Tibial artery (tissue), 4 donors: ENCODE measurements around the gene SOX5.

Experiments used
- DNase-seq, 2 donors: peaks; one replicate each; pipeline ENCODE4 v3.0.0-alpha.2; 2019
- H3K27ac ChIP-seq, 2 donors: fragments of 200-600 bp; sonication (generic) in 1 of 2; 1 replicate in 1 of 2; 2 replicates in 1 of 2; pipeline ENCODE4 v1.5.1; 2018 to 2019; ENCODE audit warnings: mild to moderate bottlenecking in 1 of 2
- H3K27me3 ChIP-seq, 2 donors: fragments of 200-600 bp; sonication (generic) in 1 of 2; one replicate each; pipeline versions ENCODE4 v1.5.1 to v1.6.0; 2016 to 2019
- H3K36me3 ChIP-seq, 3 donors: fragments of 200-600 bp; sonication (generic) in 2 of 3; one replicate each; pipeline ENCODE4 v1.5.1; 2016 to 2019; ENCODE audit warnings: mild to moderate bottlenecking in 2 of 3
- H3K4me1 ChIP-seq, 4 donors: fragments of 200-600 bp; sonication (generic) in 2 of 4; 1 replicate in 3 of 4; 2 replicates in 1 of 4; pipeline ENCODE4 v1.5.1; 2016 to 2019
- H3K4me3 ChIP-seq, 2 donors: fragments of 200-600 bp; sonication (generic) in 1 of 2; 1 replicate in 1 of 2; 2 replicates in 1 of 2; pipeline ENCODE4 v1.5.1; 2018 to 2019; ENCODE audit warnings: mild to moderate bottlenecking in 2 of 2
- H3K9me3 ChIP-seq, 3 donors: fragments of 200-600 bp; sonication (generic) in 1 of 3; one replicate each; pipeline ENCODE4 v1.5.1; 2016 to 2019
- intact Hi-C: fragments of 100-400 bp; cut with DNase I; formaldehyde crosslinking; loops from one replicate; pipeline ENCODE4 v1.15.0; 2023; ENCODE audit warnings: low total_unique reads
- TF ChIP-seq, protein P1 (sequence below), 2 experiments: fragments of 200-600 bp in 1 of 2; fragments of 450-650 bp in 1 of 2; IDR thresholded peaks; one replicate each; pipeline ENCODE4 v1.5.1; 2017 to 2019; ENCODE audit warnings: antibody characterized with exemption in 2 of 2, mild to moderate bottlenecking in 1 of 2, moderate library complexity in 1 of 2

The SOX5 gene

DNA sequence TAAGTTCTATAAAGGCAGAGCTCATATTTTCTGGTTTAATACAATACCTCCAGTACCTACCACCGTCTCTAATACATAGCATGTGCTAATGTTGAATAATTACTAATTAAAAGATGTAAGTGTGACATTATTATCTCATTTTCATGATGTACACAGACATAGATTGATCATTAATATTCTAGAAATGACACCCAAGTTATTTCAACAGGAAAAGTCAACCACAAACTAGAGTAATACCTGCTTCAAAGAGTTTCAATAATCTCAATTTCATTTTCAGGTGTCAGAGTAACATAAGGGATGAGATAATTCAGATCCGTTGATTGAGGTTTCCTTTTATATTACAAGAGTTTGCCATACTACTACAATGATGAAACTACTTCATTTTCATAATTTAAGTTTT lies 388.9 kb downstream of the SOX5 start:
- Histone ChIP-seq H3K27me3 (no peaks in the 10 kb centered on the region), H3K4me1 (peaks cover 0 to 32% (median 0%) of the 10 kb centered on the region in 4 donors), H3K36me3 (no peaks in the 10 kb centered on the region), H3K27ac (no peak overlapping the region), H3K9me3 (no peaks in the 10 kb centered on the region), H3K4me3 (no peak overlapping the region)
- TF ChIP-seq, protein P1, sequence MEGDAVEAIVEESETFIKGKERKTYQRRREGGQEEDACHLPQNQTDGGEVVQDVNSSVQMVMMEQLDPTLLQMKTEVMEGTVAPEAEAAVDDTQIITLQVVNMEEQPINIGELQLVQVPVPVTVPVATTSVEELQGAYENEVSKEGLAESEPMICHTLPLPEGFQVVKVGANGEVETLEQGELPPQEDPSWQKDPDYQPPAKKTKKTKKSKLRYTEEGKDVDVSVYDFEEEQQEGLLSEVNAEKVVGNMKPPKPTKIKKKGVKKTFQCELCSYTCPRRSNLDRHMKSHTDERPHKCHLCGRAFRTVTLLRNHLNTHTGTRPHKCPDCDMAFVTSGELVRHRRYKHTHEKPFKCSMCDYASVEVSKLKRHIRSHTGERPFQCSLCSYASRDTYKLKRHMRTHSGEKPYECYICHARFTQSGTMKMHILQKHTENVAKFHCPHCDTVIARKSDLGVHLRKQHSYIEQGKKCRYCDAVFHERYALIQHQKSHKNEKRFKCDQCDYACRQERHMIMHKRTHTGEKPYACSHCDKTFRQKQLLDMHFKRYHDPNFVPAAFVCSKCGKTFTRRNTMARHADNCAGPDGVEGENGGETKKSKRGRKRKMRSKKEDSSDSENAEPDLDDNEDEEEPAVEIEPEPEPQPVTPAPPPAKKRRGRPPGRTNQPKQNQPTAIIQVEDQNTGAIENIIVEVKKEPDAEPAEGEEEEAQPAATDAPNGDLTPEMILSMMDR (IDR thresholded peaks at IDR 0.05): no peak
- intact Hi-C loops: no loop called here
- no peak for DNase-seq

DNA sequence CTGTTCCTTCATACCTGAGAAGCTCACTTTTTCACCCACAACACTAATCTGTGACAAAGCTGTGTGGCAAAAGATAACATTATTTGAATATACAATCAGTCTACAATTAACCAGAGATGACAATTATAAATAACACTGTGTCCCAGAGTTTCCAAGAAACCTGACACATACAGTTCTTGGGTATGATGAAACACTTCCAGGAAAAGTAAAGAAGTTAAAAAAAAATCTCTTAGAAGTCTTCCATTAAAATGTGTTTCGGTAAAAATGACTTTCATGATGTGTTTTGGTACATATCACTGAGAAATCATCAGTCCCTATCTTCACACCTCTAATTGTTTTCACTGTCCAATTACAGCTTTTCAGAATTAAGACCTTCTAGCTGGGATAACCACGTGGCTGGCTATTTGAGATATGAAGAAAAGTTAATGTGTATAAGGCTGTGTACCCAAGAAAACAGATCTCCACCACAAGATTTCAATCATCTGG lies 390.2 kb downstream of the SOX5 start:
- Histone ChIP-seq H3K36me3 (no peaks in the 10 kb centered on the region), H3K4me3 (no peak overlapping the region), H3K4me1 (peaks cover 0 to 27% (median 0%) of the 10 kb centered on the region in 4 donors), H3K27me3 (no peaks in the 10 kb centered on the region), H3K9me3 (no peaks in the 10 kb centered on the region), H3K27ac (no peak overlapping the region)
- TF ChIP-seq, protein P1 (IDR thresholded peaks at IDR 0.05): no peak
- intact Hi-C loops: no loop called here
- no peak for DNase-seq

DNA sequence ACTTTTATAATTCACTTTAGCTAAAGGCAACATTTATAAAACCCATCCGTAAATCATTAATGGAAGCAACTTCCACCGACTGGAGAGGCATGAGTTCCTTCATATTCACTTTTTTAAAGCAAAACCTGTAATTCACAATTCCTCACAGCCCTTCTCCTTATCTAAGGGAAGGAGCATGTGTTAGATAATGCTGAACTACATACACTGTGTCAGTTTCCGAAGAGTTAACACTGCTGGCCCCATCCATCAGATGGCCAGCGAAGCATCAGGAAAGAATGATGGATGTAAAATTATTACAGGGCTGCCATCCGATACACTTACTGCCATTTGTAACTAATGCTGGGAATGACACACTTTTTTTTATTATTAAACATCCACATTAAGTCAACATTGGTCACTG lies 392.8 kb downstream of the SOX5 start:
- TF ChIP-seq, protein P1 (IDR thresholded peaks at IDR 0.05): no peak
- no peaks in the 10 kb centered on the region for H3K27me3 ChIP-seq
- DNase-seq: no peak
- no peaks in the 10 kb centered on the region for H3K9me3 ChIP-seq
- no peak overlapping the region for H3K4me3 ChIP-seq
- no peak overlapping the region for H3K27ac ChIP-seq
- intact Hi-C loops: no loop called here
- H3K36me3 ChIP-seq: no peaks in the 10 kb centered on the region
- H3K4me1 ChIP-seq: peaks cover 0 to 17% (median 0%) of the 10 kb centered on the region in 4 donors

DNA sequence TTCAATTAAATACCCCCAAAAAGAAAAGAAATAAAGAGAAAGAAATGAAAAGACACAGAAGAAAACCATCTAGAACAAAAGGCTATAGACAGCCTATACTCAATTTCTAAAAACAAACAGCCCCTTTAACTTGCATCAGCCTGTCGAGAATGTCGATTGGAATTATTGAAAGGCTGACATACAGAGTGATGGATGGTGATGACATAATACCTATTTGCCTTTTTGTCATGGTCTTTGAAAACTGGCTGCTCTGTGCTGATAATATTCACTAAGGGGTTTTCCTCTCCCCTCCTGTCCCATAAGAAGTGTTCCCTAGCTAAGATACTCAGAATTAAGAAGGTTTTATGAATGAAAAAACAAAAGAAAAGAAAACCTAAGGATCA lies 393.7 kb downstream of the SOX5 start:
- Histone ChIP-seq H3K27ac (no peak overlapping the region), H3K4me1 (peaks cover 0 to 17% (median 0%) of the 10 kb centered on the region in 4 donors), H3K9me3 (no peaks in the 10 kb centered on the region), H3K27me3 (no peaks in the 10 kb centered on the region), H3K36me3 (no peaks in the 10 kb centered on the region), H3K4me3 (no peak overlapping the region)
- no peak for DNase-seq
- intact Hi-C loops: no loop called here
- TF ChIP-seq, protein P1 (IDR thresholded peaks at IDR 0.05): no peak

DNA sequence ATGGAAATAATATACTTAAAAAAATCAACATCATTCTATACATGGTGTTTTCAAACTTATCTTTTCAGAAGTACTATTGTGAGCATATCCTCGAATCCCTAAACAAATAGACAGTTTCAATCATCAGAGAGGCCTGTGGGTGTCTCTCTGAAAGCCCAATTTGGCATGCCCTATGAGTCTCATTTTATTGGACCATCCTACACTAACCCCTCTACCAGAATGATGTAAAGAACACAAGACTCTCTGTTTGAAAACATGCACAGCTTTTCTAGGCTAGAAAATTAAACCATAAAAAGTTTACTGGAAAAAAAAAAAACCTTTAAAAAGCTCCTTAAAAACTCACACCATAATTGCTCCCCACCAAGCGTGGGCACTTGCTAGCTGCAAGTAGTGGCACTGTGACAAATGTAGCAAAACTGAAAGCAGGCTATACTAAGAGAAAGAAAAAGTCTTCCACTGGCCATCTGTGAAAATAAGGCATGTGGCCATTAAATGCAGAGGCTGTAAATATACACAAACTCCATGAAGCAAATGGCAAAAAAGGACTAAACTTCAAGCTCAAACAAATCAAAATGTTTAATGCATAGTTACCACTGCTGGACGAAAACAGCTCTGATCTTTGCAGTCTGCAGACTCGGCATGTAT lies 394.2 kb downstream of the SOX5 start:
- Histone ChIP-seq H3K27me3 (no peaks in the 10 kb centered on the region), H3K4me1 (peaks cover 0 to 17% (median 0%) of the 10 kb centered on the region in 4 donors), H3K4me3 (no peak overlapping the region), H3K9me3 (no peaks in the 10 kb centered on the region), H3K36me3 (no peaks in the 10 kb centered on the region), H3K27ac (no peak overlapping the region)
- DNase-seq: no peak
- intact Hi-C loops: no loop called here
- TF ChIP-seq, protein P1 (IDR thresholded peaks at IDR 0.05): no peak
